GM12878 (cell line): Measurements from ENCODE around the gene MT1B. TPM values are rescaled to one million over a fixed set of nuclear protein-coding genes. Genes with fewer than 3 reads are reported as not detected.

ENCODE experiments used
- ATAC-seq: fragments of 200-7000 bp; cut with Tn5 transposase; 3 replicates; pipeline ENCODE4 v1.9.1; 2020; ENCODE audit warnings: mild to moderate bottlenecking, moderate library complexity
- BruUV-seq: library from RNA; stranded (reverse); fragments of 400-500 nt; replicated peaks from 2 replicates; lab custom pipeline; 2021; lab: Mats Ljungman, UMichigan
- CTCF ChIA-PET: fragments of 300-600 bp; sonication (Branson Sonifier 250); formaldehyde crosslinking; extraction: SDS; loops from one replicate; lab custom pipeline; 2021; ENCODE audit warnings: inconsistent platforms; lab: Yijun Ruan, JAX
- POLR2A ChIA-PET: fragments of 350-600 bp; formaldehyde crosslinking; extraction: SDS; loops from one replicate; lab custom pipeline; 2021; ENCODE audit warnings: inconsistent platforms; lab: Charles Lee
- RAD21 ChIA-PET: fragments of 300-600 bp; sonication (Branson Sonifier 250); formaldehyde crosslinking; loops from one replicate; lab custom pipeline; 2023; ENCODE audit warnings: antibody characterized with exemption; ENCODE audit not compliant: unreplicated experiment; lab: Charles Lee
- SMC1A ChIA-PET: fragments of 300-600 bp; sonication (Branson Sonifier 250); formaldehyde crosslinking; loops from one replicate; lab custom pipeline; 2023; ENCODE audit not compliant: unreplicated experiment, uncharacterized antibody; lab: Charles Lee
- DNase-seq: peaks from one replicate; pipeline ENCODE4 v3.0.0-alpha.2; 2011; ENCODE audit warnings: low read depth, low spot score
- FAIRE-seq: peaks from 3 replicates; lab custom pipeline; 2011; peaks lifted over from hg19 to GRCh38; lab: Jason Lieb, UNC
- H2AFZ ChIP-seq: 2 replicates; pipeline ENCODE4 v1.6.0; 2011; ENCODE audit warnings: low read depth, low read length, control low read depth; ENCODE audit not compliant: control insufficient read depth
- H3K27ac ChIP-seq: 2 replicates; pipeline ENCODE4 v1.5.1; 2011; ENCODE audit warnings: control low read depth; ENCODE audit not compliant: control insufficient read depth, insufficient read depth
- H3K27me3 ChIP-seq, 2 experiments: replicated peaks in 1 of 2; 2 replicates each; pipeline versions ENCODE4 v1.6.0 to v1.6.1; 2011; ENCODE audit warnings: low read length in 1 of 2; ENCODE audit not compliant: control insufficient read depth in 2 of 2, insufficient read depth in 2 of 2
- H3K36me3 ChIP-seq, 2 experiments: 2 replicates each; pipeline ENCODE4 v1.5.1; 2011; ENCODE audit warnings: low read length in 1 of 2; ENCODE audit not compliant: control insufficient read depth in 2 of 2, insufficient read depth in 2 of 2
- H3K4me1 ChIP-seq: 2 replicates; pipeline ENCODE4 v1.6.1; 2011; ENCODE audit warnings: mild to moderate bottlenecking, low read length, moderate library complexity, mixed read lengths; ENCODE audit not compliant: control insufficient read depth, insufficient read depth
- H3K4me2 ChIP-seq: 2 replicates; pipeline ENCODE4 v1.6.0; 2011; ENCODE audit warnings: control low read depth; ENCODE audit not compliant: control insufficient read depth, insufficient read depth
- H3K4me3 ChIP-seq: fragments of 200-600 bp; sonication (generic); 2 replicates; pipeline ENCODE4 v1.5.1; 2016
- H3K79me2 ChIP-seq: 2 replicates; pipeline ENCODE4 v1.6.0; 2011; ENCODE audit warnings: low read length; ENCODE audit not compliant: control insufficient read depth, insufficient read depth
- H3K9ac ChIP-seq: 2 replicates; pipeline ENCODE4 v1.8.0; 2011; ENCODE audit warnings: low read length, control low read depth, mixed read lengths; ENCODE audit not compliant: control insufficient read depth, insufficient read depth
- H3K9me3 ChIP-seq: replicated peaks from 3 replicates; pipeline ENCODE4 v1.5.1; 2011; ENCODE audit warnings: mild to moderate bottlenecking, low read length; ENCODE audit not compliant: control insufficient read depth, insufficient read depth
- H4K20me1 ChIP-seq: 2 replicates; pipeline ENCODE4 v1.6.0; 2011; ENCODE audit not compliant: control insufficient read depth, insufficient read depth
- BHLHE40 ChIP-seq, 2 experiments: fragments of 450-650 bp in 1 of 2; IDR thresholded peaks; 2 replicates each; pipeline ENCODE4 v1.6.1; 2011 to 2017; ENCODE audit warnings: low read depth in 2 of 2, borderline replicate concordance in 1 of 2, improper control_type of control experiment in 1 of 2, low read length in 1 of 2, mild to moderate bottlenecking in 1 of 2
- CHD2 ChIP-seq: IDR thresholded peaks from 2 replicates; pipeline ENCODE4 v1.6.1; 2011; ENCODE audit warnings: low read depth, low read length, improper control_type of control experiment, borderline replicate concordance
- E4F1 ChIP-seq: fragments of 450-650 bp; IDR thresholded peaks from 2 replicates; pipeline ENCODE4 v1.6.1; 2018; ENCODE audit warnings: borderline replicate concordance, mild to moderate bottlenecking; ENCODE audit not compliant: partially characterized antibody
- GABPA ChIP-seq: IDR thresholded peaks from 2 replicates; pipeline ENCODE4 v1.6.1; 2014; ENCODE audit warnings: antibody characterized with exemption, low read depth, mild to moderate bottlenecking, inconsistent platforms
- MYC ChIP-seq: IDR thresholded peaks from 2 replicates; pipeline ENCODE4 v1.6.1; 2011; ENCODE audit warnings: mild to moderate bottlenecking, low read length, moderate library complexity, inconsistent platforms; ENCODE audit not compliant: insufficient read depth, insufficient replicate concordance, insufficient read length, severe bottlenecking
- NFIC ChIP-seq: IDR thresholded peaks from 2 replicates; pipeline ENCODE4 v1.6.1; 2012; ENCODE audit warnings: low read depth, mild to moderate bottlenecking, inconsistent platforms, low read length, moderate library complexity
- POLR2AphosphoS2 ChIP-seq: IDR thresholded peaks from 2 replicates; pipeline ENCODE4 v1.6.1; 2011; ENCODE audit warnings: low read depth, mild to moderate bottlenecking, low read length, improper control_type of control experiment, moderate library complexity
- TCF12 ChIP-seq: IDR thresholded peaks from 2 replicates; pipeline ENCODE4 v1.6.1; 2011; ENCODE audit warnings: low read depth, mild to moderate bottlenecking, low read length
- WGBS: methylation state at CpG from one replicate; pipeline ENCODE4 v1.1.6; 2016; ENCODE audit warnings: low lambda C conversion rate; ENCODE audit not compliant: insufficient replicate concordance, insufficient coverage; ENCODE audit errors: missing lambda C conversion rate; 5-methylcytosine and 5-hydroxymethylcytosine counted together
- in situ Hi-C: fragments of 300-500 bp; cut with MboI; formaldehyde crosslinking; loops from 9 replicates; pipeline ENCODE4 v1.14.3; 2018; ENCODE audit warnings: mixed read lengths
- intact Hi-C: fragments of 100-400 bp; cut with micrococcal nuclease; formaldehyde crosslinking; loops from one replicate; pipeline ENCODE4 v1.14.2; 2022; ENCODE audit not compliant: unreplicated experiment
- polyA plus RNA-seq, 11 experiments: library from polyadenylated mRNA; depleted of rRNA in 4 of 11; unstranded in 6 of 11; stranded (reverse) in 5 of 11; fragments of >200 nt; fragmentation: Nextera tagmentation in 4 of 11; fragmentation: Illumina TruSeq in 1 of 11; extraction: Ambion mirVana in 4 of 11; extraction: Trizol in 1 of 11; gene quantifications; 1 replicate in 1 of 11; 2 replicates in 10 of 11; pipeline versions ENCODE4 v1.2.1 to v1.2.3, GENCODE V29; 2011 to 2016; ENCODE audit warnings: inconsistent platforms in 2 of 11, missing spikeins in 2 of 11, low read depth in 1 of 11
- total RNA-seq, 4 experiments: library from RNA; depleted of rRNA in 3 of 4; stranded (reverse); fragments of >200 nt in 3 of 4; fragmentation: Illumina TruSeq in 1 of 4; extraction: Trizol in 1 of 4; gene quantifications; 2 replicates each; pipeline versions ENCODE4 v1.2.1 to v1.2.3, GENCODE V29; 2013 to 2021

MT1B gene
- total and polyA plus RNA-seq, 10 of the 15 experiments (the other 5 are each of a cell fraction or from before 2014, with no cell fraction given) = not detected

GRCh38 chr16:56700195-56700594, 48.5 kb downstream of the MT1B start (continued):
- no peak for TF ChIP-seq BHLHE40 (IDR thresholded peaks at IDR 0.05; ENCODE audit: borderline replicate concordance in 1 of 2, low read depth in 2 of 2, low read length in 1 of 2)
- TF ChIP-seq E4F1 = no peak
- no peak for TF ChIP-seq GABPA
- TF ChIP-seq NFIC = no peak

- Histone ChIP-seq H3K36me3 (no peaks in the 10 kb centered on the region), H3K79me2 (no peaks in the 10 kb centered on the region), H3K27me3 (no peaks in the 10 kb centered on the region; a peak in 2 of 4 replicates), H3K4me3 (no peak overlapping the region), H2AFZ (no peak overlapping the region), H4K20me1 (no peaks in the 10 kb centered on the region), H3K4me2 (no peak overlapping the region), H3K27ac (no peak overlapping the region), H3K9me3 (no peaks in the 10 kb centered on the region; the same call in 2 of the 3 replicates), H3K4me1 (no peaks in the 10 kb centered on the region; the same call in 1 of the 2 replicates), H3K9ac (no peak overlapping the region)
- FAIRE-seq (no peak), DNase-seq (no peak), ATAC-seq (no peak)
- no peak for TF ChIP-seq TCF12
- TF ChIP-seq CHD2 = no peak
- TF ChIP-seq MYC = no peak
- no peak for TF ChIP-seq POLR2AphosphoS2
- ChIA-PET RAD21 (interaction anchor here (0.6 to 4.7 kb wide), 11 partner anchors 16 to 249 kb away, joined by 3 to 66 read pairs (median 10); partner anchors contain the start of genes NUDT21 and OGFOD1), SMC1A (interaction anchor here (0.6 to 4.6 kb wide), 21 partner anchors 15 to 859 kb away, joined by 3 to 67 read pairs (median 6); partner anchors contain the start of gene MT1X), CTCF (interaction anchor here (0.6 to 4.6 kb wide), 21 partner anchors 14 to 344 kb away, joined by 3 to 90 read pairs (median 12); partner anchors contain the start of gene MT2A), POLR2A (interaction anchor here (0.5 to 1.0 kb wide), 4 partner anchors 30 to 375 kb away, joined by 3 read pairs; partner anchors contain the start of gene MT1E)
- 85% methylated on average over 1 of the region's 1 CpG for WGBS
- no TSS peak for BruUV-seq
- intact Hi-C loops (loop anchor here (10.0 kb wide), 1 partner anchor 386 kb away; no protein-coding TSS in a partner anchor), in situ Hi-C loops (loop anchor here (5.0 kb wide), 1 partner anchor 188 kb away; no protein-coding TSS in a partner anchor)
These were observed 48.9 kb downstream of the MT1B start for GRCh38 chr16:56700631-56701030.
